Heart right ventricle (tissue), 16 donors: ENCODE results near the gene EPX. TPM values are rescaled to one million over a fixed set of nuclear protein-coding genes. Genes with fewer than 3 reads are reported as not detected.

ENCODE experiments used
- ATAC-seq, 8 donors: fragments of 200-7000 bp; cut with Tn5 transposase; one replicate each; pipeline ENCODE4 v1.9.1; 2020; ENCODE audit warnings: mild to moderate bottlenecking in 8 of 8, moderate library complexity in 8 of 8, moderate number of reproducible peaks in 1 of 8
- DNase-seq, 2 donors: peaks; one replicate each; pipeline ENCODE4 v3.0.0-alpha.2; 2020
- H3K27ac ChIP-seq, 10 donors: fragments of 200-600 bp; sonication (generic) in 2 of 10; one replicate each; pipeline versions ENCODE4 v1.5.0 to v1.8.0; 2020 to 2022; ENCODE audit warnings: mild to moderate bottlenecking in 3 of 10
- H3K27me3 ChIP-seq, 7 donors: fragments of 200-600 bp; one replicate each; pipeline ENCODE4 v1.8.0; 2021 to 2022; ENCODE audit warnings: mild to moderate bottlenecking in 2 of 7
- H3K36me3 ChIP-seq, 9 donors: fragments of 200-600 bp; sonication (generic) in 1 of 9; one replicate each; pipeline versions ENCODE4 v1.5.0 to v1.8.0; 2020 to 2022; ENCODE audit warnings: mild to moderate bottlenecking in 2 of 9
- H3K4me1 ChIP-seq, 9 donors: fragments of 200-600 bp; sonication (generic) in 1 of 9; one replicate each; pipeline versions ENCODE4 v1.5.0 to v1.8.0; 2020 to 2022; ENCODE audit warnings: mild to moderate bottlenecking in 4 of 9
- H3K4me3 ChIP-seq, 10 donors: fragments of 200-600 bp; sonication (generic) in 2 of 10; one replicate each; pipeline versions ENCODE4 v1.5.0 to v1.8.0; 2020 to 2022; ENCODE audit warnings: mild to moderate bottlenecking in 7 of 10, moderate library complexity in 2 of 10
- H3K9me3 ChIP-seq, 11 donors: fragments of 200-600 bp in 10 of 11; sonication (generic) in 2 of 11; one replicate each; pipeline versions ENCODE4 v1.5.0 to v1.8.0; 2013 to 2022; ENCODE audit warnings: mild to moderate bottlenecking in 2 of 11, control low read depth in 1 of 11, moderate library complexity in 1 of 11
- WGBS, 2 donors: extraction: QIAGEN DNeasy Blood & Tissue Kit; methylation state at CpG; one replicate each; pipeline ENCODE4 v1.1.7; 2013; ENCODE audit warnings: inconsistent platforms in 1 of 2; 5-methylcytosine and 5-hydroxymethylcytosine counted together
- intact Hi-C, 10 donors: fragments of 100-400 bp; cut with DNase I; formaldehyde crosslinking; loops; one replicate each; pipeline versions ENCODE4 v1.11.1 to v1.14.2; 2022
- polyA plus RNA-seq, 2 donors: library from polyadenylated mRNA; stranded (reverse); fragments of 200-250 nt; gene quantifications; one replicate each; pipeline ENCODE4 v1.2.3, GENCODE V29; 2013
- total RNA-seq, 10 donors: library from RNA; stranded (reverse); fragmentation: NEBNext Ultra II Directional in 3 of 10; extraction: Animal tissue kit (Norgen Biotek cat#: 25700) in 3 of 10; gene quantifications; one replicate each; pipeline versions ENCODE4 v1.2.1 to v1.2.4, GENCODE V29; 2021 to 2023
- TF ChIP-seq, protein P1 (sequence below), 9 donors: fragments of 200-600 bp; sonication (generic) in 2 of 9; IDR thresholded peaks; one replicate each; pipeline versions ENCODE4 v1.5.0 to v1.8.0; 2021 to 2022; ENCODE audit warnings: antibody characterized with exemption in 9 of 9, mild to moderate bottlenecking in 5 of 9, moderate library complexity in 1 of 9
- donor health status: Arrhythmogenic right ventricular cardiomyopathy.
- donor health status: ischemic (EF 13 %, LVEDD 7.1; RV severe dilation, severe dysfunction).
- donor health status: healthy with polysubstance abuse.
- donor health status: DM: no; HTN: yes; CAD: no.
- donor health status: DM: no; HTN: no; CAD: no.
- donor health status: ischemic (EF 25% LVEDD 6.9; RV normal size, moderate dysfunction).
- donor health status: ischemic (EF 25% LVEDD 5.7; RV mildly dilated, moderate dysfunction).
- donor health status: healthy.
- donor health status: DM: yes; HTN: yes; CAD: no.
- donor health status: Ischemic cardiomyopathy.
- donor health status: ischemic (EF 35%, LVEDD 5.7; RV mildly dilated, moderate dysfunction).
- donor health status: nonischemic (EF 11% LVEDD 7.7; RV severe dilation, severe dysfunction).
- donor health status: DM: yes; HTN: yes; CAD: no.
- donor health status: PGD.
- donor health status: ischemic (EF 29% LVEDD 5.4; RV normal size, mild dysfunction).
- donor health status: nonischemic (EF 23%, LVEDD 6.1; RV moderate dilation, normal function).

Gene EPX
- total and polyA plus RNA-seq, 12 donors, result not detected

DNA sequence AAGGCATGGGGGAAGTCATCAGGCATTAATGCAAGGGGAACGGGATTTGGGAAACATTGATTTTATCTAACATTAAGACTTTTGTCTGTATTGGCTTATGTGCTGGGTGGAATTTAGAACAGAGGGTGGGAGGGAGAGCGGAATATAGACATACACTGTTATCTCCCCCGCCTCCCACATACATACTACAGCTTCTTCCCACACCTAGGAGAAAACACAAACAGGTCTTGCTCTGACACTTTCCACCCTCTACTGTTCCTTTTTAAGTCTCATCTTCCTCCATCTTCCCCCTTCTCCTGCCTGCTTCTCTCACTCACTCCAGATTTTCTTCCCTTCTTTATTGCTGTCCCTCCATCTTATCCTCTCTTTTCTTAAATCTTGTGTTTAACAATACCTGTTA is 43.9 kb upstream of the EPX start:
- no peak for ATAC-seq
- no peak for DNase-seq
- WGBS, 2 donors, result 76 to 81% methylated on average over 3 of the region's 3 CpGs
- Histone ChIP-seq H3K27ac (no peak overlapping the region), H3K27me3 (peaks cover 0 to 36% (median 5%) of the 10 kb centered on the region in 7 donors), H3K4me3 (no peak overlapping the region), H3K9me3 (peaks cover 0 to 38% (median 17%) of the 10 kb centered on the region in 11 donors), H3K36me3 (no peaks in the 10 kb centered on the region), H3K4me1 (peaks cover 0 to 12% (median 0%) of the 10 kb centered on the region in 9 donors)
- TF ChIP-seq, protein P1, sequence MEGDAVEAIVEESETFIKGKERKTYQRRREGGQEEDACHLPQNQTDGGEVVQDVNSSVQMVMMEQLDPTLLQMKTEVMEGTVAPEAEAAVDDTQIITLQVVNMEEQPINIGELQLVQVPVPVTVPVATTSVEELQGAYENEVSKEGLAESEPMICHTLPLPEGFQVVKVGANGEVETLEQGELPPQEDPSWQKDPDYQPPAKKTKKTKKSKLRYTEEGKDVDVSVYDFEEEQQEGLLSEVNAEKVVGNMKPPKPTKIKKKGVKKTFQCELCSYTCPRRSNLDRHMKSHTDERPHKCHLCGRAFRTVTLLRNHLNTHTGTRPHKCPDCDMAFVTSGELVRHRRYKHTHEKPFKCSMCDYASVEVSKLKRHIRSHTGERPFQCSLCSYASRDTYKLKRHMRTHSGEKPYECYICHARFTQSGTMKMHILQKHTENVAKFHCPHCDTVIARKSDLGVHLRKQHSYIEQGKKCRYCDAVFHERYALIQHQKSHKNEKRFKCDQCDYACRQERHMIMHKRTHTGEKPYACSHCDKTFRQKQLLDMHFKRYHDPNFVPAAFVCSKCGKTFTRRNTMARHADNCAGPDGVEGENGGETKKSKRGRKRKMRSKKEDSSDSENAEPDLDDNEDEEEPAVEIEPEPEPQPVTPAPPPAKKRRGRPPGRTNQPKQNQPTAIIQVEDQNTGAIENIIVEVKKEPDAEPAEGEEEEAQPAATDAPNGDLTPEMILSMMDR (IDR thresholded peaks at IDR 0.05), result no peak
- intact Hi-C loops, result no loop called here

DNA sequence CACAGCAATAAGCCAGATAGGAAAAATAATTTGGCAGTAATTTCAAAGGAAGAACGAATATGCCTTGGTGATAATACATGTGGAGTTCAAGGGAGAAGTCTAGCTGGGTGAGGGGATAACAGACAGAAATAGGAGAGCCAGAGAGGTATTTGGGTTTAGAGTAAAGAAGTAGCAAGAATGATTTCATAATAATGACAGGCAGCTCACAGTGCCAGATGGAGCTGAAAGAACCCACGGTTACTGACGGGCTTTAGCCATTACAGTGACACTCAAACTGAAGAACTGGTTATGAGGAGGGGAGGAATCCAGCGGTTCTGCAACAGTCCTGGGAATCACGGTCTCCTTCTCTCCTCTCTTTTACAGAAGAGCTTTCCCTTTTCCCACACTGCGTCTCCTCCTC is 42.1 kb upstream of the EPX start:
- 52 to 55% methylated on average over 6 of the region's 6 CpGs for WGBS, 2 donors
- intact Hi-C loops, result no loop called here
- TF ChIP-seq, protein P1 (IDR thresholded peaks at IDR 0.05), result no peak
- Histone ChIP-seq H3K9me3 (peaks cover 0 to 20% (median 10%) of the 10 kb centered on the region in 11 donors), H3K36me3 (no peaks in the 10 kb centered on the region), H3K4me1 (peaks cover 0 to 12% (median 0%) of the 10 kb centered on the region in 9 donors), H3K4me3 (no peak overlapping the region), H3K27me3 (peaks cover 0 to 48% (median 12%) of the 10 kb centered on the region in 7 donors), H3K27ac (no peak overlapping the region)
- no peak for ATAC-seq
- DNase-seq, result no peak

DNA sequence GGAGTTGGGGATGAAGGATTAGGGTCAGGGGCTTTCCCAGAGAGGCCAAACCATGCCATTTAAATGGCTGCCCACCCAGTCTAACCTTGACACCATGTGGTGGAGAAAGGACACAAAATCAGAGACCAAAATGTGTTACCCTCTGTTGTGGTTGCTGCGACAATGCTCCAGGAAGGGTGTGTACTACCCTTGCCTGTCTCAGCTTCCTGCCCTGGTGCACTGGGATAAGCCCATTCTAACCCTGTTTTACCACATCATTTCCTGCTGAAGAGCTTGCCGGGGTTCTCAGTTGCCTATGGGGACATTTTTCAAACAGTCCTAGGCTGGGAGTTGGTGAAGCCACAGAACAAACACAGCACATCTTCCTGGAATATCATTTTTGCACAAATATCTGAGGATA is 39.5 kb upstream of the EPX start:
- H3K27ac ChIP-seq, result peak overlapping the region in 4 of 10 donors; percentile 11 to 46 (median 33)
- intact Hi-C loops, result no loop called here
- peaks cover 0 to 27% (median 12%) of the 10 kb centered on the region in 9 donors for H3K4me1 ChIP-seq
- DNase-seq, result no peak
- no peak overlapping the region for H3K4me3 ChIP-seq
- no peaks in the 10 kb centered on the region for H3K36me3 ChIP-seq
- peaks cover 0 to 74% (median 39%) of the 10 kb centered on the region in 7 donors for H3K27me3 ChIP-seq
- H3K9me3 ChIP-seq, result no peaks in the 10 kb centered on the region
- 53 to 58% methylated on average over 2 of the region's 2 CpGs for WGBS, 2 donors
- TF ChIP-seq, protein P1 (IDR thresholded peaks at IDR 0.05), result no peak
- ATAC-seq, result peak in 6 of 8 donors; percentile 41 to 83 (median 62)

DNA sequence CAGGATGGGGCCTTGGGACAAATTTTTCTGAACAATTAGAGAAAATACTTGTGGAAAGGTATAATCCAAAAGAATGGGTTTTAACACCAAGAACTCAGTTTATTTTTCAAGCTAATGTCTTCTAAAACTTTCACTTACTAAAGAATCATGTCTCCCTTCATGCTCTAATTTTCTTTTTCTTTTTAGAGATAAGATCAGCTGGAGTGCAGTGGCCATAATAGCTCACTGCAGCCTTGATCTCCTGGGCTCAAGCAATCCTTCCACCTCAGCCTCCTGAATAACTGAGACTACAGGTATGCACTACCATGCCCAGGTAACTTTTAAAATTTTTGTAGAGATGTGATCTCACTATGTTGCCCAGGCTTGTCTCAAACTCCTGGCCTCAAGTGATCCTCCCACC is 38.9 kb upstream of the EPX start:
- Histone ChIP-seq H3K36me3 (no peaks in the 10 kb centered on the region), H3K27me3 (peaks cover 0 to 74% (median 44%) of the 10 kb centered on the region in 7 donors), H3K4me3 (no peak overlapping the region), H3K4me1 (peaks cover 0 to 27% (median 12%) of the 10 kb centered on the region in 9 donors), H3K27ac (peak overlapping the region in 1 of 10 donors; percentile 46), H3K9me3 (no peaks in the 10 kb centered on the region)
- TF ChIP-seq, protein P1 (IDR thresholded peaks at IDR 0.05), result no peak
- intact Hi-C loops, result no loop called here
- ATAC-seq (no peak), DNase-seq (no peak)
